A549 (cell line): Measurements from ENCODE around the gene GMNC. TPM values are rescaled to one million over a fixed set of nuclear protein-coding genes. Genes with fewer than 3 reads are reported as not detected.

ENCODE experiments used
- ATAC-seq, 2 experiments: fragments of 200-7000 bp in 1 of 2; fragments of >200 bp in 1 of 2; cut with Nextera tagmentation in 1 of 2; cut with Tn5 transposase in 1 of 2; 3 replicates each; pipeline versions ENCODE4 v1.8.0 to v1.9.1; 2018 to 2020; ENCODE audit warnings: mild to moderate bottlenecking in 1 of 2, moderate library complexity in 1 of 2
- CTCF ChIA-PET: fragments of 300-600 bp; sonication (Branson Sonifier 250); formaldehyde crosslinking; extraction: SDS; loops from one replicate; lab custom pipeline; 2021; ENCODE audit warnings: antibody characterized with exemption, inconsistent platforms; lab: Yijun Ruan, JAX
- POLR2A ChIA-PET: fragments of 350-600 bp; formaldehyde crosslinking; extraction: SDS; loops from one replicate; lab custom pipeline; 2021; ENCODE audit warnings: antibody characterized with exemption, inconsistent platforms; lab: Yijun Ruan, JAX
- DNase-seq, 2 experiments: peaks; one replicate each; pipeline versions ENCODE4 v3.0.0 to v3.0.0-alpha.2; 2011 to 2016; ENCODE audit warnings: low read depth in 1 of 2, low spot score in 1 of 2
- FAIRE-seq: peaks from 2 replicates; lab custom pipeline; 2011; peaks lifted over from hg19 to GRCh38; lab: Jason Lieb, UNC
- H3K27ac ChIP-seq, 2 experiments: fragments of >200 bp; sonication (Bioruptor Twin); formaldehyde crosslinking; 3 replicates each; pipeline ENCODE4 v1.5.1; 2016 to 2017
- H3K4me1 ChIP-seq: fragments of >200 bp; sonication (Bioruptor Twin); formaldehyde crosslinking; 3 replicates; pipeline ENCODE4 v1.6.1; 2016
- H3K4me2 ChIP-seq: fragments of >200 bp; sonication (Bioruptor Twin); formaldehyde crosslinking; 3 replicates; pipeline ENCODE4 v1.6.1; 2016
- H3K4me3 ChIP-seq: fragments of >200 bp; sonication (Bioruptor Twin); formaldehyde crosslinking; 3 replicates; pipeline ENCODE4 v1.5.1; 2016
- H3K9me3 ChIP-seq: fragments of >200 bp; sonication (Bioruptor Twin); formaldehyde crosslinking; 3 replicates; pipeline ENCODE4 v1.6.1; 2016
- ATOH8 ChIP-seq: fragments of 250-450 bp; sonication (Bioruptor Pico); IDR thresholded peaks from 2 replicates; pipeline ENCODE4 v1.5.0; 2020; ENCODE audit warnings: low read depth, mild to moderate bottlenecking, moderate library complexity
- BCL3 ChIP-seq: fragments of >200 bp; sonication (Bioruptor Twin); formaldehyde crosslinking; IDR thresholded peaks from 3 replicates; pipeline ENCODE4 v1.6.1; 2016
- CBX2 ChIP-seq: fragments of 200-600 bp; sonication (generic); IDR thresholded peaks from 2 replicates; pipeline ENCODE4 v1.6.1; 2016; ENCODE audit warnings: low read depth, mild to moderate bottlenecking, borderline replicate concordance
- CHD2 ChIP-seq: fragments of 150-350 bp; IDR thresholded peaks from 2 replicates; pipeline ENCODE4 v1.6.1; 2014; ENCODE audit warnings: low read length; ENCODE audit not compliant: partially characterized antibody
- CHD4 ChIP-seq: fragments of 200-600 bp; sonication (generic); IDR thresholded peaks from 2 replicates; pipeline ENCODE4 v1.6.1; 2016; ENCODE audit warnings: antibody characterized with exemption, mild to moderate bottlenecking, borderline replicate concordance
- CTCF ChIP-seq: fragments of >200 bp; sonication (Bioruptor Twin); formaldehyde crosslinking; IDR thresholded peaks from 3 replicates; pipeline ENCODE4 v1.5.1; 2016
- EHF ChIP-seq: fragments of 250-450 bp; sonication (Bioruptor Pico); IDR thresholded peaks from 2 replicates; pipeline ENCODE4 v1.5.0; 2020; ENCODE audit warnings: mild to moderate bottlenecking
- EHMT2 ChIP-seq: fragments of 200-600 bp; sonication (generic); IDR thresholded peaks from 2 replicates; pipeline ENCODE4 v1.6.1; 2016; ENCODE audit warnings: antibody characterized with exemption, low read depth, mild to moderate bottlenecking, moderate library complexity
- FOSL2 ChIP-seq, 2 experiments: fragments of 450-650 bp in 1 of 2; fragments of >200 bp in 1 of 2; sonication (Bioruptor Twin) in 1 of 2; formaldehyde crosslinking; IDR thresholded peaks; 2 replicates each; pipeline versions ENCODE4 v1.5.0 to v1.6.1; 2016 to 2020; ENCODE audit warnings: mild to moderate bottlenecking in 1 of 2, moderate library complexity in 1 of 2
- HDAC2 ChIP-seq: fragments of 200-600 bp; sonication (generic); IDR thresholded peaks from 2 replicates; pipeline ENCODE4 v1.6.1; 2016
- HMGXB4 ChIP-seq: fragments of 250-450 bp; sonication (Bioruptor Pico); IDR thresholded peaks from 2 replicates; pipeline ENCODE4 v1.5.0; 2021; ENCODE audit warnings: mild to moderate bottlenecking, moderate library complexity, borderline replicate concordance
- HOXA7 ChIP-seq: fragments of 250-450 bp; sonication (Bioruptor Pico); IDR thresholded peaks from 2 replicates; pipeline ENCODE4 v1.5.0; 2020; ENCODE audit warnings: mild to moderate bottlenecking, moderate library complexity
- HOXB13 ChIP-seq: fragments of 250-450 bp; sonication (Bioruptor Pico); IDR thresholded peaks from 2 replicates; pipeline ENCODE4 v1.5.0; 2020; ENCODE audit warnings: low read depth, mild to moderate bottlenecking, moderate library complexity
- HOXB5 ChIP-seq: fragments of 250-450 bp; sonication (Bioruptor Pico); IDR thresholded peaks from 2 replicates; pipeline ENCODE4 v1.5.0; 2020; ENCODE audit warnings: mild to moderate bottlenecking, moderate library complexity
- JUN ChIP-seq, 2 experiments: fragments of >200 bp; sonication (Bioruptor Twin); formaldehyde crosslinking; IDR thresholded peaks; 2 replicates in 1 of 2; 3 replicates in 1 of 2; pipeline ENCODE4 v1.6.1; 2016 to 2017
- KDM1A ChIP-seq: fragments of 200-600 bp; sonication (generic); IDR thresholded peaks from 2 replicates; pipeline ENCODE4 v1.6.1; 2016; ENCODE audit warnings: low read depth, mild to moderate bottlenecking
- KDM5A ChIP-seq: fragments of 200-600 bp; sonication (generic); IDR thresholded peaks from 2 replicates; pipeline ENCODE4 v1.6.1; 2016; ENCODE audit warnings: antibody characterized with exemption, mild to moderate bottlenecking
- MAFK ChIP-seq: fragments of 450-650 bp; IDR thresholded peaks from 2 replicates; pipeline ENCODE4 v1.6.1; 2014; ENCODE audit not compliant: partially characterized antibody
- NR3C1 ChIP-seq: fragments of >200 bp; sonication (Bioruptor Twin); formaldehyde crosslinking; IDR thresholded peaks from 3 replicates; pipeline ENCODE4 v1.6.1; 2017
- POLR2A ChIP-seq: IDR thresholded peaks from 2 replicates; pipeline ENCODE4 v1.6.1; 2012; ENCODE audit warnings: mild to moderate bottlenecking, low read length
- REST ChIP-seq: fragments of 200-600 bp; sonication (generic); IDR thresholded peaks from 2 replicates; pipeline ENCODE4 v1.6.1; 2016; ENCODE audit warnings: antibody characterized with exemption, mild to moderate bottlenecking, moderate library complexity
- RNF2 ChIP-seq: fragments of 200-600 bp; sonication (generic); IDR thresholded peaks from 2 replicates; pipeline ENCODE4 v1.6.1; 2016; ENCODE audit warnings: low read depth, mild to moderate bottlenecking, antibody characterized with exemption, moderate library complexity, borderline replicate concordance
- SMC3 ChIP-seq: fragments of >200 bp; sonication (Bioruptor Twin); formaldehyde crosslinking; IDR thresholded peaks from 3 replicates; pipeline ENCODE4 v1.6.1; 2018; ENCODE audit warnings: inconsistent platforms
- TFCP2L1 ChIP-seq: fragments of 250-450 bp; sonication (Bioruptor Pico); IDR thresholded peaks from 2 replicates; pipeline ENCODE4 v1.5.0; 2021; ENCODE audit warnings: mild to moderate bottlenecking
- WGBS: methylation state at CpG from one replicate; pipeline ENCODE4 v1.1.6; 2017; ENCODE audit errors: missing lambda C conversion rate; 5-methylcytosine and 5-hydroxymethylcytosine counted together
- polyA plus RNA-seq, 4 experiments: library from polyadenylated mRNA; depleted of rRNA in 3 of 4; stranded (reverse); fragments of >200 nt; fragmentation: RNase III in 1 of 4; extraction: RNeasy Plus Mini Kit Qiagen cat#74134 plus additional on column Dnase treatment in 1 of 4; gene quantifications; 2 replicates in 3 of 4; 3 replicates in 1 of 4; pipeline ENCODE4 v1.2.3, GENCODE V29; 2011 to 2017

Gene GMNC
- polyA plus RNA-seq, 2 of the 4 experiments (the other 2 are of a cell fraction): not detected

GRCh38 chr3:190892395-190892902 is 30.0 kb upstream of the GMNC start:
- Histone ChIP-seq H3K9me3 (no peaks in the 10 kb centered on the region), H3K4me1 (no peaks in the 10 kb centered on the region), H3K27ac (no peak overlapping the region), H3K4me3 (no peak overlapping the region), H3K4me2 (no peak overlapping the region)
- FAIRE-seq: no peak
- DNase-seq: no peak
- POLR2A ChIA-PET: no interaction called here
- ATAC-seq: no peak
- 54% methylated on average over 4 of the region's 4 CpGs for WGBS
- CTCF ChIA-PET: no interaction called here
- TF ChIP-seq KDM1A (no peak), HOXB5 (CRISPR knock-in tag) (no peak), HDAC2 (no peak), REST (no peak), RNF2 (no peak)

- FAIRE-seq: no peak
- no peaks in the 10 kb centered on the region for H3K4me1 ChIP-seq
- 37% methylated on average over 5 of the region's 5 CpGs for WGBS
Measured at GRCh38 chr3:190886945-190887344, 24.5 kb upstream of the GMNC start.

More at GRCh38 chr3:190886945-190887344, 24.5 kb upstream of the GMNC start:
- no peak for TF ChIP-seq MAFK
- no peak for TF ChIP-seq ATOH8 (CRISPR knock-in tag)
- no peak for TF ChIP-seq CBX2
- no peak for TF ChIP-seq SMC3
- no peak for TF ChIP-seq POLR2A
- no peak for TF ChIP-seq EHF (CRISPR knock-in tag)
- no peak for TF ChIP-seq NR3C1
- no peak for TF ChIP-seq BCL3
- TF ChIP-seq KDM5A: no peak
- TF ChIP-seq HOXA7 (CRISPR knock-in tag): no peak
- no peak for TF ChIP-seq CHD4
- no peak for TF ChIP-seq CTCF
- no peak for TF ChIP-seq CHD2
- no peak for TF ChIP-seq HOXB13 (CRISPR knock-in tag)
- TF ChIP-seq JUN (IDR thresholded peaks at IDR 0.05): no peak
- TF ChIP-seq TFCP2L1 (CRISPR knock-in tag): no peak
- no peak for TF ChIP-seq EHMT2
- no peak for TF ChIP-seq HMGXB4 (CRISPR knock-in tag)
- no peak for TF ChIP-seq FOSL2 (IDR thresholded peaks at IDR 0.05)
- TF ChIP-seq FOSL2 (CRISPR knock-in tag; IDR thresholded peaks at IDR 0.05): no peak
- TF ChIP-seq, all 56 proteins: peak for 0
- CTCF ChIA-PET: no interaction called here
- ATAC-seq: no peak
- Histone ChIP-seq H3K27ac (no peak overlapping the region), H3K4me2 (no peak overlapping the region), H3K9me3 (no peaks in the 10 kb centered on the region), H3K4me3 (no peak overlapping the region)
- peak in 1 of 2 experiments; percentile 1 for DNase-seq
- POLR2A ChIA-PET: no interaction called here
